Limb (tissue), 2 donors: Measurements from ENCODE around the gene NAA10.

Source experiments
- DNase-seq, 2 donors: peaks; one replicate each; pipeline ENCODE4 v3.0.0-alpha.2; 2016; ENCODE audit errors: extremely low spot score in 2 of 2

Gene NAA10

GRCh38 chrX:153885208-153885787 is 49.5 kb downstream of the NAA10 start:
- no peak for DNase-seq

- no peak for DNase-seq
Observed at GRCh38 chrX:153884590-153884989, 50.2 kb downstream of the NAA10 start.

- DNase-seq: no peak
Observed at GRCh38 chrX:153884136-153884535, 50.7 kb downstream of the NAA10 start.

DNA sequence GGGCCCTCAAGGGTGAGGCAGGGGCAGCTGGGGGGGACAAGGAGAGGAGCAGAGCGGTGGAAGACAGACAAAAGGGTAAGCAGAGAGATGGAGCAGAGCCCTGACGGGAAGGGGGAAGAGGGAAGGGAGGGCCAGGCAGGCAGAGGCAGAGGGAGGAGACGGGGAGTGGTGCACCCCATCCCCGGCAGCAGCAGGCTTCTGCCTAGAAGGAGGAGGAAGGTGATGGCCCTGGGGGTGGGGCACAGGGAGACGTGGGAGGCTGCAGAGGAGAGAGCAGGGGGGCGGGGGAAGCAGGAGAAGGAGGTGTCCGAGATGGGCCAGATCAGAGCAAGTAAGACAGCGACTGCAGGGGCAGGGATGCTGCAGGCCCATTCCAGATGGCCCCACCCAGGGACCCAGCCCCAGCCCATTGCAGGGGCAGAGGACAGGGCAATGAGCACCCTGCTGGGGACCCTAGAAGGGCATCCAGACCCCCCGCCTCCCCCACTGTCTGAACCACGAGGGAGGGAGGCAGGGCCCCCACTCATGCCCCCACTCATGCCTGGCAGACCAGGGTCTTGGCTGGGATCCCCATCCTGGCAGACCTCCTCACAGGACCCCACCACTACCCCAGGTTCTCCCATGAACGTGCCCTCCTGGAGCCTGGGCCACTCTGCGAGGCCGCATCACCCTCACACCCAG is 51.5 kb downstream of the NAA10 start:
- DNase-seq: no peak

GRCh38 chrX:153882557-153882956 is 52.3 kb downstream of the NAA10 start:
- no peak for DNase-seq

DNA sequence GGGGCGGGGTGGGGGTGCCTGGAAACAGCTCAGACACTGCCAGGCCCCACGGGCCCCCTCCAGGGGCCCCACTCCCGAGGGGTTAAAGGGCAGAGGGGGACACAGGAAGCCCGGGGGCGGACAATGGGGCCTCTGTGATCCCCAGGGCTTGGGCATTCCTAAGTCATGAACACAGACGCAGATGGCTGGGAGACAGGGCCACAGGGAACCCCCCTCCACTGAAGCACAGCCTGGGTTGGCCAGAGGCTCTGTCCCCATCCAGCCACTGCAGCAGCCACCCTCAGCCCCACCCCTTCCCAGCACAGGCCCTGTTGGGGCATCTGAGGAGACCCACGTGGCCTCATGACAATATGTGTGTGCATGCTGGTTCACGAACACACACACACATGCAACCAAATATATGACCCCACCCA is 52.7 kb downstream of the NAA10 start:
- DNase-seq: no peak

- no peak for DNase-seq
Observed at GRCh38 chrX:153881281-153881680, 53.6 kb downstream of the NAA10 start.

- DNase-seq: no peak
Observed at GRCh38 chrX:153880440-153880815, 54.4 kb downstream of the NAA10 start.

DNA sequence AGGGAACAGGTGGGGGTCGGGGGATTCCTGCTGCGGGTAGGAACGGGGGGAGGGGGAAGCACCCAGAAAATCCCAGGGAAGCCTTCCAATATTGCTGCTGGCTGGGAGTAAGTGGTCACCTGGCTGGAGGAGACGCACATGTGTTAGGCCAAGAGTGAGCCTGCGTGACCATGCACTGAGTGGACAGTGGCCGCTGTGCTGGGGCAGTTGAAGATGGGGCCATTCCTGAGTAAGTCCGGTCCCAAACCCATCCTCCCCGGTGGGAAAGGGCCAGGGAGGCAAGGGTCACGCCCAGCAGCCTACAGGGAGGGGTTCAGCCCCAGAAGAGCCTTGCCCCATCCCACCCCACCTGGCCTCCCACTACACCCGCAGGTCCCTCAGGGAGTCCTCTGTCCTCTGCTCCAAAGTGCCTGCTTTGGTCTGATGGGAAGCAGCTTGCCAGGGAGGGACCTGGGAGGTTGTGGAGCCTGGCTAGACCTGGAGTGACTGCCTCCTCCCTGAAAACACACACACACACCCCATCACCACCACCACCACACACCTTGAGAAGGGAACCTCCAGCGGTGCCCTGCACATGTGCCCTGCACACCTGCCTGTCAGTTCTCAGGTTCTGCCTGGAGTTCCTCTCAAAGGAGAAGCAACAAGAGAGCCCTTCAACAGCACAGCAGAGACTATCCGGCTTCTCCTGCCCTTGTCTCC is 54.9 kb downstream of the NAA10 start:
- DNase-seq: no peak
